Kidney epithelial cell (primary cell): ENCODE data around the gene PROZ. TPM values are rescaled to one million over a fixed set of nuclear protein-coding genes. Genes with fewer than 3 reads are reported as not detected.

ENCODE experiments used
- DNase-seq: peaks from one replicate; pipeline ENCODE4 v3.0.0-alpha.2; 2010; ENCODE audit warnings: low read depth
- H3K27me3 ChIP-seq: 2 replicates; pipeline ENCODE4 v1.6.0; 2011; ENCODE audit warnings: low read length; ENCODE audit not compliant: control insufficient read depth, insufficient read depth
- H3K36me3 ChIP-seq: 2 replicates; pipeline ENCODE4 v1.5.1; 2011; ENCODE audit warnings: low read length; ENCODE audit not compliant: control insufficient read depth, insufficient read depth
- H3K4me3 ChIP-seq: 2 replicates; pipeline ENCODE4 v1.5.1; 2011; ENCODE audit warnings: low read depth, mild to moderate bottlenecking, control low read depth, low read length
- total RNA-seq: library from RNA; depleted of rRNA; stranded (reverse); fragments of >200 nt; gene quantifications from 2 replicates; pipeline ENCODE4 v1.2.3, GENCODE V29; 2015
- TF ChIP-seq, protein P1 (sequence below): IDR thresholded peaks from 2 replicates; pipeline ENCODE4 v1.5.1; 2011; ENCODE audit warnings: mild to moderate bottlenecking, moderate library complexity, low read length, control low read depth, inconsistent platforms; ENCODE audit not compliant: insufficient read depth, poor library complexity, severe bottlenecking

PROZ gene
- total RNA-seq, 1 donor from 2014 or later, result not detected

- DNase-seq, result no peak
- peaks cover 7% of the 10 kb centered on the region for H3K27me3 ChIP-seq
- H3K36me3 ChIP-seq, result no peaks in the 10 kb centered on the region
- TF ChIP-seq, protein P1, sequence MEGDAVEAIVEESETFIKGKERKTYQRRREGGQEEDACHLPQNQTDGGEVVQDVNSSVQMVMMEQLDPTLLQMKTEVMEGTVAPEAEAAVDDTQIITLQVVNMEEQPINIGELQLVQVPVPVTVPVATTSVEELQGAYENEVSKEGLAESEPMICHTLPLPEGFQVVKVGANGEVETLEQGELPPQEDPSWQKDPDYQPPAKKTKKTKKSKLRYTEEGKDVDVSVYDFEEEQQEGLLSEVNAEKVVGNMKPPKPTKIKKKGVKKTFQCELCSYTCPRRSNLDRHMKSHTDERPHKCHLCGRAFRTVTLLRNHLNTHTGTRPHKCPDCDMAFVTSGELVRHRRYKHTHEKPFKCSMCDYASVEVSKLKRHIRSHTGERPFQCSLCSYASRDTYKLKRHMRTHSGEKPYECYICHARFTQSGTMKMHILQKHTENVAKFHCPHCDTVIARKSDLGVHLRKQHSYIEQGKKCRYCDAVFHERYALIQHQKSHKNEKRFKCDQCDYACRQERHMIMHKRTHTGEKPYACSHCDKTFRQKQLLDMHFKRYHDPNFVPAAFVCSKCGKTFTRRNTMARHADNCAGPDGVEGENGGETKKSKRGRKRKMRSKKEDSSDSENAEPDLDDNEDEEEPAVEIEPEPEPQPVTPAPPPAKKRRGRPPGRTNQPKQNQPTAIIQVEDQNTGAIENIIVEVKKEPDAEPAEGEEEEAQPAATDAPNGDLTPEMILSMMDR, result no peak
- H3K4me3 ChIP-seq, result no peak overlapping the region
Observed at GRCh38 chr13:113145911-113146598, 12.4 kb upstream of the PROZ start.

GRCh38 chr13:113146750-113147149, 11.7 kb upstream of the PROZ start:
- no peak overlapping the region for H3K4me3 ChIP-seq
- no peaks in the 10 kb centered on the region for H3K36me3 ChIP-seq
- TF ChIP-seq, protein P1, result no peak
- peaks cover 8% of the 10 kb centered on the region for H3K27me3 ChIP-seq
- DNase-seq, result no peak

DNA sequence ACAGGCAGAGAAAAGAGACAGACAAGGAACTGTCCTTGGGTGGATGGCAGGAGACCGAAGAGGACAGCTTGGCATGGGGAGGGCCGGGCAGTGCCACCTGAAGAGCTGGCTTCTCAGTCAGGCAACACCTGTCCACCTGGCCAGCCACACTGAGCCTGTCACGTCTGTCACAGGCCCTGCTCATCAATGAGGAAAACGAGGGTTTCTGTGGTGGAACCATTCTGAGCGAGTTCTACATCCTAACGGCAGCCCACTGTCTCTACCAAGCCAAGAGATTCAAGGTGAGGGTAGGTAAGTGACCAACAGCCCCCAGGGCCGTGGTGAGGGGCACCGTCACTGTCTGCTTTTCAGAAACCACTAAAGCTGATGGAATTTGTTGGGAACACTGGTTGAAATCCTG, 11.2 kb upstream of the PROZ start:
- peaks cover 12% of the 10 kb centered on the region for H3K27me3 ChIP-seq
- no peak for DNase-seq
- TF ChIP-seq, protein P1, result no peak
- no peak overlapping the region for H3K4me3 ChIP-seq
- H3K36me3 ChIP-seq, result no peaks in the 10 kb centered on the region

GRCh38 chr13:113148407-113148806, 10.0 kb upstream of the PROZ start:
- DNase-seq, result no peak
- Histone ChIP-seq H3K4me3 (no peak overlapping the region), H3K27me3 (peaks cover 21% of the 10 kb centered on the region), H3K36me3 (no peaks in the 10 kb centered on the region)
- TF ChIP-seq, protein P1, result no peak

- DNase-seq, result no peak
- TF ChIP-seq, protein P1, result no peak
- Histone ChIP-seq H3K27me3 (peaks cover 22% of the 10 kb centered on the region), H3K4me3 (no peak overlapping the region), H3K36me3 (no peaks in the 10 kb centered on the region)
Observed at GRCh38 chr13:113148940-113149503, 9.4 kb upstream of the PROZ start.
